HG02763 (cell line): ENCODE results near the gene ARHGAP45.

Experiments used
- ATAC-seq: cut with Tn5 transposase; IDR thresholded peaks from one replicate; pipeline ENCODE4 v1.9.1; 2021; ENCODE audit warnings: mild to moderate bottlenecking, moderate library complexity; ENCODE audit not compliant: unreplicated experiment

The ARHGAP45 gene

DNA sequence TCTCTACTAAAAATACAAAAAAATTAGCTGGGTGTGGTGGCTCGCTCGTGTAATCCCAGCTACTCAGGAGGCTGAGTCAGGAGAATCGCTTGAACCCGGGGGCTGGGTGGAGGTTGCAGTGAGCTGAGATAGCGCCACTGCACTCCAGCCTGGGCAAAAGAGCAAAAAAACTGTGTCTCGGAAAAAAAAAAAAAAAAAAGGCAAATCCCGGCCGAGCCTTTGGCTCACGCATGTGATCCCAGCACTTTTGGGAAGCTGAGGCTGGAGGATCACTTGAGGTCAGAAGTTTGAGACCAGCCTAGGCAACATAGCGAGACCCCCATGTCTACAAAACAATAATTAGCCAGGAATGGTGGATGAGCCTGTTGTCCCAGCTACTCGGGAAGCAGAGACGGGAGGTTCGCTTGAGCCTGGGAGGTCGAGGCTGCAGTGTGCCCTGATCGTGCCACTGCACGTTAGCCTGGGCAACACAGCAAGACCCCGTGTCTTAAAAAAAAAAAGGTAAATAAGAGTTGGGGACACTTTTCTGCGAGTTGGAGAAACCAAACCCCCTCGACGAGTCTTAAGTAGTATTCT is 36.3 kb downstream of the ARHGAP45 start:
- no peak for ATAC-seq

DNA sequence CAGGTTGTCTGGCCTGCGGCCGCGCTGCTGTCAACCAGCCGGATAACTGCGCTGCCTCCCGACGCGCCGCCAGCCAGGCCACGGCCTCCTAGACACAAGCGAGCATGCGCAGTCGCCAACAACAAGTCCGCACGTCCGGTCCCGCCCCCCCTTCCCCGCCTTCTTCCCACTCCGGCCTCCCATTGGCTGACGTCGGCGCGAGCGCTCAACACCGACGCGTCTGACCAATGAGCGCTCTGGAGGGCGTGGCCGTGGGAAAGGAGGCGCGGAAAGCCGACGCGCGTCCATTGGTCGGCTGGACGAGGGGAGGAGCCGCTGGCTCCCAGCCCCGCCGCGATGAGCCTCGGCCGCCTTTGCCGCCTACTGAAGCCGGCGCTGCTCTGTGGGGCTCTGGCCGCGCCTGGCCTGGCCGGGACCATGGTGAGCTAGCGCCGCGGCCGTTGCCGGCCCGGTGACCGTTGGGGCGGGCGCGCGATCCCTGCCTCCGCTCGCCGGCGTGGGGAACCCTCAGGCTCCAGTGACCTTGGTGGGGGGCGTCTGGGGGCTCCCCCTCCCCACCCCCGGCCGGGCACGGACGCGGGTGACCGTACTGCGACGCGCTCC is 36.8 kb downstream of the ARHGAP45 start, which contains the start of gene GPX4:
Gene GPX4, plus strand, starts transcription at position 287 of the 603 bp plus-strand sequence. Its CDS starts 50 bp downstream, at position 337.
- peak; percentile 70 for ATAC-seq

DNA sequence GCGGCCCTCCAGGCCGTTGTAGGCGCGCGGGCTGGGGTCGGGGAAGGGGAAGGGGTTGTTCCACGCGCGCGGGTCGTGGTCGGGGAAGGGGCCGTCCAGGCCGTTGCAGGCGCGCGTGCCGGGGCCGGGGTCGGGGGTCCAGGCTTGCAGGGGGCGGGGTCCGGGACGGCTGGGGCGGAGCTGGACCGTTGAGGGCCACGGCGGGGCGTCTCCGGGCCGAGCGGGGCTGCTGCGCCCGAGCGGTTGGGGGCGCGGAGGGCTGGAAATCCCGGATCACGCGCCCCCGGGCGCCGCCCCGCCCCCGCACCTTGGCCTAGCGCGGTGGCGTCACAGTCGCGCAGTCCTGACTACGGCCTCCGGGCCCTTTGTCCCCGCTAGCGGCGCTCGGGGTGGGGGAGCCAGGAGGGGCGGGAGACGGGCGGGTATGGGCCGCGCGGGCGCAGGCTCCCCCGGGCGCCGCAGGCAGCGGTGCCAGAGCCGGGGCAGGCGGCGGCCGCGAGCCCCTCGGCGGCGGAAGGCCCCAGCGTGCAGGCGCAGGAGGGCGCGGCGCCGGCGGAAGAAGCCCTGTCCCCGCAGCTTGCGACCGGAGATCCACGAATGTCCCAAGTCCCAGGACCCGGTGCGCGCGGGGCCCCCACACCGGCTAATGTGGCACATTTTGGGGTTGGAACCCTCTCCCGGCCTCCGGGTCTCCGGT is 37.5 kb downstream of the ARHGAP45 start:
- ATAC-seq = peak; percentile 24

DNA sequence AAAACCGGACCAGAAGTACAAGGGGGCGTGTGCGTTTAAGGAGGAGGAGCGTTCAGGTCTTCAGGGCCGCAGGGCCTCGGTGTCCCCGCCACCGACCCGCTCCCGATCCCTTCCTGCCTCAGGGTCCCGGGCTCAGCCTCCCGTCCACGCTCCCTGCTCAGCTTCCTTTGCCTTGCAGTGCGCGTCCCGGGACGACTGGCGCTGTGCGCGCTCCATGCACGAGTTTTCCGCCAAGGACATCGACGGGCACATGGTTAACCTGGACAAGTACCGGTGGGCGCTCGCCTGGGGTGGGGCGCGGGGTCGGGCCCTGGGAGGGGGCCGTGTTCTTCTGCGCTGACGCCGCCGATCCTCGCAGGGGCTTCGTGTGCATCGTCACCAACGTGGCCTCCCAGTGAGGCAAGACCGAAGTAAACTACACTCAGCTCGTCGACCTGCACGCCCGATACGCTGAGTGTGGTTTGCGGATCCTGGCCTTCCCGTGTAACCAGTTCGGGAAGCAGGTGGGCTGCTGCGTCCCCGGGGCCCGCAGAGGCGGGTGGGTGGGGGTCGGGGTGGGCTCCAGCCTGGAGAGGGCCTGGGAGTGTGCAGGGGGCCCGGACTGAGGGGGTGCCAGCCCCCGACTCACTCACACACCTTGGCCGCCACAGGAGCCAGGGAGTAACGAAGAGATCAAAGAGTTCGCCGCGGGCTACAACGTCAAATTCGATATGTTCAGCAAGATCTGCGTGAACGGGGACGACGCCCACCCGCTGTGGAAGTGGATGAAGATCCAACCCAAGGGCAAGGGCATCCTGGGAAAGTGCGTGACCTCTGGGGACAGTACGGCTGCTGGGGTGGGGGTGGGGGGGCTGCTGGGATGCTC is 38.3 kb downstream of the ARHGAP45 start:
- no peak for ATAC-seq

DNA sequence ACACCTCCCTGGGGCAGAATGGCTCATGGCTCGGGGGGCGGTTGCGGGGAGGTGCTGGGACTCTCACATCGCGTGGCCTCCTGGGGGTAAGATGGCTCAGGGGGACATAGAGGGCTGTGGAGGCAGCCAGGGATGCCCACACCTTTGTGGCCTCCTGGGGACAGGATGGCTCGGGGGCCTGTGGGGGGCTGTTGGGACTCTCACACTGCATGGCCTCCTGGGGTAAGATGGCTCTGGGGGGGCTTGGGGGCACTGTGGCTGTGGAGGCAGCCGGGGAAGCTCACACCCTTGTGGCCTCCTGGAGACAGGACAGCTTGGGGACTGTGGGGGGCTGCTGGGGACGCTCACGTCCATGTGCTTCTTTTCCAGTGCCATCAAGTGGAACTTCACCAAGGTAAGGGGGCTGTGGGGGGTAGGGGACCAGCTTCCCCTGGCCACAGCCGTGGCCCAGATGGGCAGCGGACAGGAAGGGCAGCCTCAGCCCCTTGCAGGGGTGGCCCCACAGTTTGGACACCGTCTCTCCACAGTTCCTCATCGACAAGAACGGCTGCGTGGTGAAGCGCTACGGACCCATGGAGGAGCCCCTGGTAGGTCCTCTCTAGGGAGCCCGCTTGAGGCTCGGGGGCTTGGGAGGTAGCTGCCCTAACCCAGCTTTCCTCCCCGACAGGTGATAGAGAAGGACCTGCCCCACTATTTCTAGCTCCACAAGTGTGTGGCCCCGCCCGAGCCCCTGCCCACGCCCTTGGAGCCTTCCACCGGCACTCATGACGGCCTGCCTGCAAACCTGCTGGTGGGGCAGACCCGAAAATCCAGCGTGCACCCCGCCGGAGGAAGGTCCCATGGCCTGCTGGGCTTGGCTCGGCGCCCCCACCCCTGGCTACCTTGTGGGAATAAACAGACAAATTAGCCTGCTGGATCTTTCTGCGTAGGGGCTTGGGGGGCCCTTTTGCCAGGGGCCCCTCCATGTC is 39.2 kb downstream of the ARHGAP45 start:
- no peak for ATAC-seq

DNA sequence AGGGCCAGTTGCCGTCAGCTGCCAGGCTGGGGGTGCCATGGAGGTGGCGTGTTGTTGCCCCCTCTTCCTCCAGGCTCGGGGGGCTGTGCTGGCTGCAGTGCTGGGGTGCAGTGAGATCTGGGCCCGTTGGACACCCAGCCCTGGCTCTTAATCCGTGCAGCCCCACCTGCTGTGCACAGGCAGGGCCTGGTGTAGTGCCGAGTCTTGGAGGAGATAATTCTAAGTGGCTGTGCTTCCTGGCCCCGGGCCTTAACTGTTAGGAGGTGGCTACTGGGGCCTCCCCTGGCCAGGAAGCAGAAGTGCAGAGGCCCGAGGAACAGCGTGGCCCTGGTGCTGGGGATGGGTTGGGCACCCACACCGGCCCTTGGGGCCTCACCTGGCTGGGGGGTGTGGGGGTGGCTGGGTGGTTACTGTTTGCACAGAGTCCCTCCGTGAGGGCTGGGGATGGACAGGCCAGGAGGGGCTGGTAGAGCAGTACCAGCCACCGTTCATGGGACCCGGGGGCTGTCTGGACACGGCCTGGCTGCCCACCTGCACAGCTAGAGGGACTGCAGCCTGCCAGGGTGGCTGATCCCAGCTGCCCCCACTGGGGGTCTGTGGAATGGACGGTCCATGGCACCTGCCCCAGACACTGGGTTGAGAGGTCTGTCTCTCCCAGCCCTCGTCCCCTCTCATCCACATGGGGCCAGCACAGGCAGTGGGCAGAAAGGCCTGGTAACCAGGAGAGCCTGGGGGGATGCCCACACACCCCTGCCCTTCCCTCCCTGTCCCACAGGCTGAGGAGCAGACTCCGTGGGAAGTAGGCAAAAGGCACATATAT is 40.1 kb downstream of the ARHGAP45 start:
- ATAC-seq = no peak

DNA sequence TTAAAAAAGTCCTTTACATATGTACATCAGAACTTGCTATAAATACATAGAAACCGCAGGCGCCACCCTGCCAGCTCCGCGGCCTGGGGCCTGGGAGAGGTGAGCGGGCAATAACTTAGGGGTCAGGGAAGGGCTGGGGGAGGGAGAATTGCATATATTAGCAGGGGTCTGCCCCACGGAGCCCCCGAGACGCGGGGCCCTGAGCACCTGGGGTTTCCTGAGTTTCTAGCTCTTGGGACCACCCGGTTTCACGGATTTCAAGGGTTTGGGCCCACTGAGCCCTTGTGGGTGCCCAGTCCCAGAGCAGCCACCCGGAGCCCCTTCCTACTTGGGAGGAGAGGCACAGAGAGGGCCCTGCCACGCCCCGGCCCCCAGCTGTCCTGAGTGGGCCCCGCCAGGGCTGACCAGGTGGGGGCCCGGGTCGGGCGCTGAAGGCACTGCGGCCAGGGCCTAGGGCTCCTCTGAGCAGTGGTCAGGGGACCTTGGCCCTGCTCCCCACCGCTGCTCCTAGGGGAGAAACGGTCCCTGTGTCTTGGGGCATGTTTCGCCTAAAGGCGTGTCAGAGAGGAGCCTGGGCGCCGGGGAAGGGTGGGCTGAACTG is 40.8 kb downstream of the ARHGAP45 start:
- no peak for ATAC-seq

DNA sequence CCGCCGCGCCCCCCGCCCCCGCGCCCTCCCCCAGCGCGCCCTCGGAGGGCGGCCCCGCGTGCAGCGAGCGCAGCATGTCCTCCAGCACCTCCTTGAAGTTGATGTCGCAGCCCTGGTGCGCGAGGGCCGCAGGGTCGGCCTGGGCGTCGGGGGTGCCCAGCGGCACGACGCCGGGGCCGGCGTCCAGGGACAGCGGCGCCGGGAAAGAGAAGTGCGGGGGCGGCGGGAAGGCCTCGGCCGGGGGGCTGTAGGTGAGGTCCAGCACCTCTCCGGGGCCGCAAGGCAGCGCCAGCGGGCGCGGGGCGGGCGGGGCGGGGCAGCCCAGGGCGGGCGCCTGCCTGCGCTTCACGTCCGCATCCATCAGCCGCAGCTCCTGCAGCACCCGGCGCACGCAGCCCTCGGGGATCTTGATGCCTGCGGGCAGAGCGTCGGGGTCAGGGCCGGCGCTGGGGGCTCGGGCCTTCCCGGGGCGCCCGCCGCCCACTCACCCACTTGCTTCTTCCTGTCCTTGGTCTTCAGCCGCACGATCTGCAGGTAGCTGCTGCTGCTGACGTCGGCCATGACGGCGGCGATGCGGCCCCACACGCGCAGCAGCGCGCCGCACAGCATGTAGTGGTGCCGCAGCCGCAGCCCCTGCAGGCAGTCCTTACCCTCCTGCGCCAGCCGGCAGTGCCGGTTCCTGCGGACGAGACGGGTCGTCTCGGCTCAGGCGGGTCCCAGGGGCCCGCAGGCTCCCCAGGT is 41.5 kb downstream of the ARHGAP45 start:
- ATAC-seq = no peak

DNA sequence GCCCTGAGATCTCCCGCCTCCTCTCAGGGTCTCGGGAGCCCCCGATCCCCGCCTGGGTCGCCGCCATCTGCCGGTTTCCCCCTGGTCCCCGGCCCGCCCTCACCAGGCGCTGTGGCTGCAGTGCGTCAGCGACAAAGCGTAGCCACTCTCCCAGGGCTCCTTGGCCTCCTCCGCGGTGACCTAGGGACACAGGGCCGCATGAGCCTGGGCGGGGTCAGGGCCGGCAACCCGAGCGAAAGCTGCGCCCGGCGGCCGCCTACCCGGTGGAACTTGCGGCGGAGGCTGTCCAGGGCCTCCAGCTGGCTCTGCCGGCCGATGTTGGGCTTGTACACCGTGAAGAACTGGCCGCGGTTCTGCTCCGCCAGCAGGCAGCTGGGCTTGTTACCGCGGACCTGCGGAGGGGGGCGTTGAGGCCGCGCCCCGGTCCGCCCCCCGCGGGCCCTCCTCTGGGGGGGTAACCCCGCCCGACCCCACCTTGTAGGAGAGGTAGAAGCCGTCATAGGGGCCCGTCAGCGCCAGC is 42.1 kb downstream of the ARHGAP45 start:
- ATAC-seq = no peak

DNA sequence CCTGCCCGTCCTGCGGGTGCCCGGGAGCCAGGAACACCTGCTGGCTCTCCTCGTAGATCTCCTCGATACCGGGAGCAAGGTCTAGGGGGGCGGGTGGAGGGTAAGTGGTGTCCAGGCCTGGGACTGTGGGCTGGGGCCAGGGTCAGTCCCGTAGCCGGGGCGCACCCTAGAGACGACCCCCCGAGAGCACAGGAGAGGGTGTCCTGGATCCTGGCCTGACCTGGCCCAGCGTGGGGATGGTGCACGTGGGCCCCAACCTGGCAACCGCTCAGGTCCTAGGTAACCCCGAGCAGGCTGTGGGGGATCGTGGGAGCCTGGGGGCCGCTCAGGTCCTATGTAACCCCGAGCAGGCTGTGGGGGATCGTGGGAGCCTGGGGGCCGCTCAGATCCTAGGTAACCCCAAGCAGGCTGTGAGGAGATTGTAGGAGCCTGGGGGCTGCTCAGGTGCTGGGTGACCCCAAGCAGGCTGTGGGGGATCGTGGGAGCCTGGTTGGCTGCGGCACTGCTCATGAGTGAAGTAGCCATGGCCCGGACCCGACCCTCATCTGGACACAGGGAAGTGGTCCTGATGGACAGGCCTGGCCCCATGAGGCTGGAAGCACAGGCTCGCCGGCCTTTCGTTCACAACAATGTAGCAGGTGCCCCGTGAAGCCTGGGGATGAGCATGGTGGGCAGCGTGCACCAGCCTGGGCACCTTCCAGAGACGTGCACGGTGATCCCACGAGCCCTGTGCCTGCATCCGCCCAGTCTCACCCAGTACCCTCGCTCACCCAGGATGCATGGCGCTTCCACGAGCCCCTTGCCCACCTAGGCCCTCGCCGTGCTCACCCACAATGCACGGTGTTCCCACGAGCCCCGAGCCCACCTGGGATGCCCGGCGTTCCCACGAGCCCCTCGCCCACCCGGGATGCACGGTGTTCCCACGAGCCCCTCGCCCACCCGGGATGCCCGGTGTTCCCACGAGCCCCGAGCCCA is 43.0 kb downstream of the ARHGAP45 start:
- no peak for ATAC-seq

DNA sequence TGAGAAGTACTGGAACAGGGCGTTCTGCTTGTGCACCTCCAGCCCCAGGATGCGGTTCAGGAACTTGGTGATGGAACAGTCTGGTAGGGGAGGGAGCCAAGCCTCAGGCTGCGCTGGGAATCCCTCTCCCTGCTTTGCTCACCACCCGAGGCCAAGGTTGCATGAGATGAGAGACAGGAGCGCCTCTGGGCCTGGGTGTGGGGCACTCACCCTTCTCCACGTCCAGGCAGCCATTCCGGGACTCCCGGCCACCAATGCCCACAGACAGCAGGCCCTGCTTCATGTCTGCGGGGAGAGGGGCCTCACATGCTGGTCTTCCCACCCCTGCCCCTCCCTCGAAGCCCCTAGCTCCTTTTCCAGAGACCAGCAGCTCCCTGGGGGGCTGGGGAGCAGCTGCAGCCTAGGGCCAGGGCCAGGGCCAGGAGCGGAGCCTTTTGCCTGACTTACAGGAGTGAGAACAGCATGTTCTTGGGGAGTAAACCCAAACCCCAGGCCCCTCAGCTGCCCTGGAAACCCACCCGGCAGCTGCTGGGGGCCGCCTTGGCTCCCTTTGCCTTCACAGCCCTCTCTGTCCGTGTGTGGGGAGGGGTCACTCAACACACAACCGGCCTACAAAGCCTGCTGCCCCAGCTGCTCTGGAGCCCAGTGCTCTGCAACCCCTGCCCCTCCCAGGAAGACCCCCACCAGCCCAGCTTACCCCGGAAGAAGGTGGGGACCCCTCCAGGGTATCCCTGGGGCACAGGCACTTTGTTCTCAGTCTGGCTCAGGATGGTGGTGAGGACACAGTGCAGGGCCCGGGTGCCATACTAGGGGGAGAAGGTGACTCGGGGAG is 44.1 kb downstream of the ARHGAP45 start:
- ATAC-seq = no peak

DNA sequence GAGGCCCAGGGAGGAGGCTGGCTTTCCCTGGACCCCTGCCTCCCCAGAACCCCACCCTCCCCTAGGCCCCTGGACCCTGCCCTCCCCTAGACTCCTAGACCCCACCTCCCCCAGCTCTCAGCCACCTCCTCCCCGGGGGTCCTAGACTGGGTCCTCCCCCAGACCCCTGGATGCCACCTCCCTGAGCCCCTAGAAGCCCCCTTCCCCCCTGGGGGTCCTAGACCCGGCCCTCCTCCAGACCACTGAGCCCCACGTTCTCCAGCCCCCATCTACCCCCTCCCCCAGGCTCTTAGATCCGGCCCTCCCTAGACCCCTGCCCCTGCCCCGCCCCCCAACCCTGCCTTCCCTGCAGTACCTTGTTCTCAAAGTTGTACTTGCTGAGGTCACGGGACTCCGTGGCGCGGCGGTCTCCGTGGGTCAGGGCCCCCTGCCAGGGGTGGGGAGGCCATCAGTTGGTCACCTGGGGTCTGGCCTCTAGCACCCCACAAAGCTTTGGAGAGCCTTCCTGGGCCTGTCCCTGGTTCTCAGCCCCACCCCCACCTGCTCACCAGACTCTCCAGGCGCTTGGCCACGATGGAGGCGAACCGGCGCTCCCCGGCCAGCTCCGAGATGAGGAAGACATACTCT is 44.8 kb downstream of the ARHGAP45 start:
- no peak for ATAC-seq

DNA sequence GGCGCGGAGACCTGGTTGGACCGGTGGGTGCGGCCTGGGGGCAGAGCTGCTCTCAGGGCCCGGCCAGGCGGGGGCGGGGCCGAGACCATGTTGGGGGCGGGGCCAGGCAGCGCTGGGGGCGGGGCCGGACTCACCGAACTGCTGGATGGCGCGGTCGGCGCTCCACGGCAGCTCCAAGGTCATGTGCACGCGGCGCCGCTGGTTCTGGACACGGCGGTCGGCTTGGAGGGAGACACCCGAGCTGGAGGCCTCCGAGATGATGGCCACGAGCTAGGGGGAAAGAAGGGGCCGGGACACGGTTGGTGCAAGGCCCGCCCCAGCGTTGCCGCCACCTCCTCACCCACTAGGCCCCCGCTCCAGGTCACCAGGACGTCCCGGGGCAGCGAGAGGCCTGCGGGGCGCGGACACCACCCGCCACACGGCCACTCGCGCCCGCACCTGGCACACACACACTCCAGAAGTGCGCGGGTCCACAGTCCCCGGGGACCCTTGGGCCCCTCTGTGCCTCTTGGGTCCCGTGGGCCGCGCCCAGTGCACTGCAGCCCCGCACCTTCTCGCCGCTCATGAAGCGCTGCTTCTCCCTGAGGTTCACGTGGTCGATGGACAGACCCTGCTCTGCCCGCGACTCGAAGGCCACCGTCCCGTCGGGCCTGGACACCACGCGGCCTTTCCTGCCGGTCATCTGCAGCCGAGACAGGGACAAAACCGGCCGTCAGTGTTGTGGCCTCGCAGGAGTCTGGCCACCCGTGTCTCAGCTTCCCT is 45.5 kb downstream of the ARHGAP45 start:
- ATAC-seq = no peak

DNA sequence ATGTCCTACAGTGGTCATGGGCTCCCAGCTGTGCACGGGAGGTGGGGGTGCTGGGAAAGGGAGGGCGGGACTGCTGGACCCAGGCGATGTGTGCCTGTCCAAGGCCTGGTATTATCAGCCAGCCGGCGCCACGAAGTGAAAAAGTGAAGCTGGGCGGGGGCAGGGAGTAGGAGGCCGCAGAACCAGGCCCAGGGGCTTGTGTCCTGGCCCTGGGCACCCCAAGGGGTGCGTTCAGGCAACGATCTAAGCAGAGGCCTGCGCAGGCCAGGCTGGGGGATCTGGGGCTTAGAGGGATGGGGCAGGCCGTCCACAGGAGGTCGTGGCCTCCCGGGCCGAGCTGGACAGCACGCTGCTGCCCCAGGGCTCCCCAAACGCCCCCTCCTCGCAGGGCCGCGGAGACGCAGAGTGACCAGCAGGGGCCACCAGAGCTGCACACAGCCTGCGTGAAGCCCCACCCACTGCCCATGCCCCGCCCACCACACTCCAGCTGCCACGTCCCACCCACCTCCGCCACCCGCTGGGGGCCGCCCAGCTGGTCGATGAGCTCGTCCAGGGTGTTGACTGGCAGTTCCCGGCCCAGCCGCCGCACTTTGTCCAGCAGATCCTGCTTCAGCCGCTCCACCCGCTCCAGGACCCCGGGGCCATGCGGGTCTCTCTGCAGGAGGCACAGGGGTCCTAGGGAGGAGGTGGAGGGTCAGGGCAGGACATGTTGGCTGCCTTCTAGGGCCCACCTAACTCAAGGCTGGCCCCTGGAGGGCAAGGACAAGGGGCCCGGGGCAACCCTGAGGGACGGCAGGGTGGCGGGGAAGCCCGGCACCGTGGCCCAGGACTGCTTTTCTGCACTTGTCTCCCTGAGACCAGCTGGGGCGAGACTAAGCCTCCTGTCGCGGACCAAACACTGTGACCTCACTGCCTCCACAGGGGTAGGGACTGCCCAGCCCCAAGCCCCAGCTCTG is 46.3 kb downstream of the ARHGAP45 start:
- ATAC-seq = no peak
